ENCODE measurements around the gene TCERG1L.

Gene TCERG1L

DNA sequence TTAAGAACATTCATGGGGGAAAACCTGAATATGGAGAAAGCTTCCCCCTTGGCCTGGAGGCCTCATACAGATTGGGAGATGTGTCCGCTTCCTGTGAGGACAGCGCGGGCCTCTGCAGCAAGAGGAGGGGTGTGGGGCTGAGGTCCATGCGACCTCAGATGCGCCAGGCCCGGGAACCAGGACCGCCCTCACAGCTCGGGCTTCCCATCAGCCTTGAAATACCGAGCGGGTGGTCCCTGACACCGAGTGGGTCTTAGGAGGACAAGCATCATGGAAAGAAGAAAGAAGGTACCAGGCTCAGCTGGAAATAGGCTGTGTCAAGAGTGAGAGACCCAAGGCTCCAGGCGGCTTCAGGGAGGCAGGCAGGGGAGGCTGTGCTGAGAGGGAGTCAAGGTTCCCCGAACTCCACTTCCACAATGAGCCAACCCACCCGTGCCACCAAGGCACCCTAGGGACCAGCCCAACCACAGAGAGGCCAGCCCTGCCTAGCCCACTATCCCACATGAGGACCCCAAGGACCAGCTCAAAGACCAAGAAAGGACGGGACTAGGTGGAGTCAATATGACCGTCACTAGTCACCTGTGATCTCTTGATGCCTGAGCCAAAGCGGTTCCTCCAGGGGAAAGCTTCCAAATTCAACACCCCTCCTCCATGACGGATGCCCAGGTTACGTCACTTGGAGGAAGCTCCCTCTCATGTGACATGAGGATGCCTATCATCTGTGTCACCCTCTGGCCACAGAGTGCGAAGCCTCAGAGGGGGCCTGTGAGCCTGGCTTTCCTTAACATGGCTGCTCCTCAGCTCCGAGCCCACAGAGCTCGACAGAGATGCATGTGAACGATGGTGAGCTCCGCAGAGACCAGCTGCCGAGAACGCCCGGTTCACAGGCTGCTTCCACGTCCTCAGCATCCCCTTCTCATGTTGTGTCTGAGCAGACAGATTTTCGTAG lies 103.7 kb downstream of the TCERG1L start:
- TF ChIP-seq, protein P1, sequence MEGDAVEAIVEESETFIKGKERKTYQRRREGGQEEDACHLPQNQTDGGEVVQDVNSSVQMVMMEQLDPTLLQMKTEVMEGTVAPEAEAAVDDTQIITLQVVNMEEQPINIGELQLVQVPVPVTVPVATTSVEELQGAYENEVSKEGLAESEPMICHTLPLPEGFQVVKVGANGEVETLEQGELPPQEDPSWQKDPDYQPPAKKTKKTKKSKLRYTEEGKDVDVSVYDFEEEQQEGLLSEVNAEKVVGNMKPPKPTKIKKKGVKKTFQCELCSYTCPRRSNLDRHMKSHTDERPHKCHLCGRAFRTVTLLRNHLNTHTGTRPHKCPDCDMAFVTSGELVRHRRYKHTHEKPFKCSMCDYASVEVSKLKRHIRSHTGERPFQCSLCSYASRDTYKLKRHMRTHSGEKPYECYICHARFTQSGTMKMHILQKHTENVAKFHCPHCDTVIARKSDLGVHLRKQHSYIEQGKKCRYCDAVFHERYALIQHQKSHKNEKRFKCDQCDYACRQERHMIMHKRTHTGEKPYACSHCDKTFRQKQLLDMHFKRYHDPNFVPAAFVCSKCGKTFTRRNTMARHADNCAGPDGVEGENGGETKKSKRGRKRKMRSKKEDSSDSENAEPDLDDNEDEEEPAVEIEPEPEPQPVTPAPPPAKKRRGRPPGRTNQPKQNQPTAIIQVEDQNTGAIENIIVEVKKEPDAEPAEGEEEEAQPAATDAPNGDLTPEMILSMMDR (IDR thresholded peaks at IDR 0.05; ENCODE audit: low read depth, low read length) = no peak
- no peak overlapping the region for H3K4me3 ChIP-seq (ENCODE audit: low read depth, low read length)
- no peak for DNase-seq (ENCODE audit: low read depth, low spot score)
- in situ Hi-C loops (cut with HindIII; ENCODE audit: low sequenced_read_pairs) = no loop called here

DNA sequence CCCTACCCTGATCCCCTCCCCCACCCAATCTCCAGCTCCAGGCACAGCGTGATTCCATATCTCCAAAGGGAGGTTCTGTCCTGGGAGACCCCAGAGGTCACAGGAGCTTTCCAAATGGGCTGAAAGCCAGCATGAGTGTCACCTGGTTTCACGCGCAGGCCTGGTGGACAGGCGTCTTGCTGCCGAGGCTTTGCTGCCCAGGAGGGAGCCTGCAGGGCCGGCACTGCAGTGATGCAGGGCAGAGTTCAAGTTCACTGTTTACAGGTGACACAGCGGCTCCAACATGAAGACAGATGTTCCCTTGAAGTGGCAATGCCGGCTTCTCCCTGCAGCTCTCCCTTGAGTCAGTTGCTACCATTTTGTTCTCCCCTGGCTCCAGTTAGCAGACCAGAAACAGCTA lies 104.3 kb downstream of the TCERG1L start:
- TF ChIP-seq, protein P1 (IDR thresholded peaks at IDR 0.05; ENCODE audit: low read depth, low read length) = no peak
- no peak overlapping the region for H3K4me3 ChIP-seq (ENCODE audit: low read depth, low read length)
- in situ Hi-C loops (cut with HindIII; ENCODE audit: low sequenced_read_pairs) = no loop called here
- DNase-seq (ENCODE audit: low read depth, low spot score) = no peak

DNA sequence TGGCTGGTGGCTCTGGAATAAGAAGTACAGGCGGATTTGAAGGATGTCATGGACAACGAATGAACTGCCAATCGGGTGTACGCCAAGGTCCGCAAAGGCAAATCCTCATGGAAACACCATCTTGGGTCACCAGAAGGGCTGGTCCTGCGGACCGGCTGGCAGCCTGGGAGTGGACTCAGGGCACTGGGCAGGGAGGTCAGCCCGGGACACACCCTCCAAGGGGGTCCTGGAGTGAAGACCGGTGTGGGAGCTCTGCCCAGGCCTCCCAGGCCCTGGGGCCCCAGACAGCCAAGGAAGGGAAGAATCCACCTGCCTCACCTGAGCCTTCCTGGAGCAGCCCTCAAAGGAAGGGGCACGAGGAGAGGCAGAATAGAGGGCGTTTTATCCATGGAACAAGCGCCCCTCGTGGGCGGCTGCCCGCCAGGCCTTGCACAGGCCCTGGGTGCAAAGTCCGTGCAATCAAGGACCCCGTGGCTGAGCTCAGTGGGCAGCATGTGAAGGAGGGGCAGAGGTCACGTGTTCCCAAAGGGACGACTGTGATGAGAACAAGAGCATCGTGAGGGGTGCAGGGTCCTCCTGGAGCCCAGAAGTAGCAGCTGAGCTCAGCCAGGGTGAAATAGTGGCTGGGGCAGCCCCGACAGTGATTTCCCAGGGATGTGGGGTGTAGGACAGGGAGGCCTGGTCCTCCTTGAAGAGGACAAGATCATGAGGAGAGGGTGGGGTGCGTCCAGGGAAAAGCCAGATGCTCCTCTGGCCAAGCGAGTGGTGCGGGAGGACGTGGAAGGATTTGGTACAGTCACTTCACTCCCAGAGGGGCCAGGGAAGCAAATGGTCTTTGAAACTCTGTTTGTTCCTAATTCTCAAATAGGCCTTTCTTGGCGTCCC lies 105.2 kb downstream of the TCERG1L start:
- TF ChIP-seq, protein P1 (IDR thresholded peaks at IDR 0.05; ENCODE audit: low read depth, low read length) = no peak
- DNase-seq (ENCODE audit: low read depth, low spot score) = no peak
- H3K4me3 ChIP-seq (ENCODE audit: low read depth, low read length) = no peak overlapping the region
- in situ Hi-C loops (cut with HindIII; ENCODE audit: low sequenced_read_pairs) = no loop called here

DNA sequence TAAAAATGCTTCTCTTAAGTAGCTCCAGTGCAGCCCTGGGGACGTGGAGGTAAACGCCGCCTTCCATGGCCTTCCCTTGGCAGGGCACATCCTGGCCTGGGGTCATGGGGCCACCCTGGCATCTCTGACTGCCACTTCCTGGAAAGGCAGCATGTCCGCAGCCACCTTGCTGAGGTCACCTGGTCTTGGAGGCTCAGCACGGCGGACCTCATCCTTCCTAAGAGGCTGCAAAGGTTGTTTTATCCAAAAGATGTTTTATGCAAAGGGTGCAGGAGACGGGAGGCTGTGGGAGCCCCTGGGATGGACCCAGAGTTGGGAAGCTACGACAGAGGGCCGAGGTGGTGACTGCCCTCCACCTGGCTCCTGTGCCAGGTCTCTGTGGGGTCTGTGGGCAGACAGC lies 106.0 kb downstream of the TCERG1L start:
- DNase-seq (ENCODE audit: low read depth, low spot score) = no peak
- no peak overlapping the region for H3K4me3 ChIP-seq (ENCODE audit: low read depth, low read length)
- TF ChIP-seq, protein P1 (IDR thresholded peaks at IDR 0.05; ENCODE audit: low read depth, low read length) = no peak
- in situ Hi-C loops (cut with HindIII; ENCODE audit: low sequenced_read_pairs) = no loop called here

DNA sequence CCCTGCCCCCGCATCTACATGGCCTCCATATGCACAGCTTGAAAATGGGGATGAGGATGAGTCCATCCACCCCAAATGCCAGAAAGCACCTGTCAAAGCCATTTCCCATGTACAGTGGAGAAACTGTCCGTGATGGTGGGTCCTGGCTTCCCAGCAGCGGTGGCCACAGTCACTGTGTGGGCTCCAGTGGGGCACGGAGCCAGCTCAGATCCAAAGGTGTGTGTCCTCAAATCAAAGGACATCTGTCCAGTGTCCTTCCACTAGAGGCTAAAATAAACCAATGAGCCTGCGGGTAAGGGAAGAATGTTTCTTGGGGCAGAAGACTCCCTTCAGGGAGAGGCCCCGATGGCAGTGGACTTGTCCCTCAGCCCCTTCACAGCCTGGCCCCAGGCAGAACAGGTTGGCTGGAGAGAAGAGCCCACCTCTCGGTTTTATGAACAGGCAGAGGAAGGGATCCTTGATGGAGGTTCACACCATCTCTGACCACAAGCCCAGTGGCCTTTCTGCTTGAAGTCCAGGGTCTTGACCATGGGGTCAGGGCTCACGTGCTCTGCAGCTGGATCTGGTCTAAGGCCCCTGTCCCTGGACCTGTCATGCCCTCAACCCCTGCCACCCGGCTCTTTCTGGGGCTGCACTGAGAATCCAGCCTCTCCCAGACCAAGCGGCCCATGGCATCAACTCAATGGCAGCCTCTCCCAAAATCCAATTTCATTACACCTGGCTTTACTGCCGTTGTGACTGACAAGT lies 106.9 kb downstream of the TCERG1L start:
- no peak overlapping the region for H3K4me3 ChIP-seq (ENCODE audit: low read depth, low read length)
- TF ChIP-seq, protein P1 (IDR thresholded peaks at IDR 0.05; ENCODE audit: low read depth, low read length) = no peak
- no peak for DNase-seq (ENCODE audit: low read depth, low spot score)
- in situ Hi-C loops (cut with HindIII; ENCODE audit: low sequenced_read_pairs) = no loop called here
